OCI-LY3 (cell line): ENCODE measurements around the gene SPON1.

ENCODE experiments used
- EZH2phosphoT487 ChIP-seq: fragments of 200-600 bp; shearing (Covaris generic); IDR thresholded peaks from 2 replicates; pipeline ENCODE4 v1.6.1; 2018; ENCODE audit warnings: antibody characterized with exemption, mixed run types, low read depth
- TF ChIP-seq, protein P1 (sequence below): fragments of 200-600, 300-600 bp; sonication (generic); IDR thresholded peaks from 2 replicates; pipeline ENCODE4 v1.5.1; 2014; ENCODE audit warnings: antibody characterized with exemption, low read length, low read depth

DNA sequence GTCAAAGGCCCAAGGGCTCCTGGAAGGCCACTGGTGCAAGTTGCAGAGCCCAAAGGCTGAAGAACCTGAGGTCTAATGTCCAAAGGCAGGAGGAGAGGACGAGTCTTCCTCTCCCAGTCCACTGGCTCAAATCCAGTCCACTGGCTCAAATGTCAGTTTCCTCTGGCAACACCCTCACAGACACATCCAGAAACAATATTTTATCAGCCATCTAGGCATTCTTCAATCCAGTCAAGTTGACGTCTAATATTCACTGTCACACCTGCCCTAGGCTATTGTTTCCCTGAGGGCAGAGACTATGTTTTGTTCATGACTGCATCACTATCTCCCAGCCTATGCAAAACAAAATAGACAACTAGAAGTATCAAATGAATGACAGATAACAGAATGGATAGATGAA is 148.1 kb downstream of the SPON1 start:
- TF ChIP-seq, protein P1, sequence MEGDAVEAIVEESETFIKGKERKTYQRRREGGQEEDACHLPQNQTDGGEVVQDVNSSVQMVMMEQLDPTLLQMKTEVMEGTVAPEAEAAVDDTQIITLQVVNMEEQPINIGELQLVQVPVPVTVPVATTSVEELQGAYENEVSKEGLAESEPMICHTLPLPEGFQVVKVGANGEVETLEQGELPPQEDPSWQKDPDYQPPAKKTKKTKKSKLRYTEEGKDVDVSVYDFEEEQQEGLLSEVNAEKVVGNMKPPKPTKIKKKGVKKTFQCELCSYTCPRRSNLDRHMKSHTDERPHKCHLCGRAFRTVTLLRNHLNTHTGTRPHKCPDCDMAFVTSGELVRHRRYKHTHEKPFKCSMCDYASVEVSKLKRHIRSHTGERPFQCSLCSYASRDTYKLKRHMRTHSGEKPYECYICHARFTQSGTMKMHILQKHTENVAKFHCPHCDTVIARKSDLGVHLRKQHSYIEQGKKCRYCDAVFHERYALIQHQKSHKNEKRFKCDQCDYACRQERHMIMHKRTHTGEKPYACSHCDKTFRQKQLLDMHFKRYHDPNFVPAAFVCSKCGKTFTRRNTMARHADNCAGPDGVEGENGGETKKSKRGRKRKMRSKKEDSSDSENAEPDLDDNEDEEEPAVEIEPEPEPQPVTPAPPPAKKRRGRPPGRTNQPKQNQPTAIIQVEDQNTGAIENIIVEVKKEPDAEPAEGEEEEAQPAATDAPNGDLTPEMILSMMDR = no peak
- TF ChIP-seq EZH2phosphoT487 = no peak
